Fibroblast of lung (primary cell): ENCODE data around the gene NIPAL3.

Experiments
- EZH2 ChIP-seq: IDR thresholded peaks from 2 replicates; pipeline ENCODE4 v1.5.1; 2012; ENCODE audit warnings: low read length, control low read depth, mild to moderate bottlenecking; ENCODE audit errors: missing control alignments
- TF ChIP-seq, protein P1 (sequence below), 2 donors: IDR thresholded peaks in 1 of 2; conservative IDR thresholded peaks in 1 of 2; 1 replicate in 1 of 2; 2 replicates in 1 of 2; pipeline ENCODE4 v1.5.1; 2011 to 2012; ENCODE audit warnings: low read length in 2 of 2, control low read depth in 1 of 2, inconsistent platforms in 1 of 2, low read depth in 1 of 2, mild to moderate bottlenecking in 1 of 2

GRCh38 chr1:24425922-24426321 lies 10.3 kb downstream of the NIPAL3 start:
- TF ChIP-seq, protein P1, sequence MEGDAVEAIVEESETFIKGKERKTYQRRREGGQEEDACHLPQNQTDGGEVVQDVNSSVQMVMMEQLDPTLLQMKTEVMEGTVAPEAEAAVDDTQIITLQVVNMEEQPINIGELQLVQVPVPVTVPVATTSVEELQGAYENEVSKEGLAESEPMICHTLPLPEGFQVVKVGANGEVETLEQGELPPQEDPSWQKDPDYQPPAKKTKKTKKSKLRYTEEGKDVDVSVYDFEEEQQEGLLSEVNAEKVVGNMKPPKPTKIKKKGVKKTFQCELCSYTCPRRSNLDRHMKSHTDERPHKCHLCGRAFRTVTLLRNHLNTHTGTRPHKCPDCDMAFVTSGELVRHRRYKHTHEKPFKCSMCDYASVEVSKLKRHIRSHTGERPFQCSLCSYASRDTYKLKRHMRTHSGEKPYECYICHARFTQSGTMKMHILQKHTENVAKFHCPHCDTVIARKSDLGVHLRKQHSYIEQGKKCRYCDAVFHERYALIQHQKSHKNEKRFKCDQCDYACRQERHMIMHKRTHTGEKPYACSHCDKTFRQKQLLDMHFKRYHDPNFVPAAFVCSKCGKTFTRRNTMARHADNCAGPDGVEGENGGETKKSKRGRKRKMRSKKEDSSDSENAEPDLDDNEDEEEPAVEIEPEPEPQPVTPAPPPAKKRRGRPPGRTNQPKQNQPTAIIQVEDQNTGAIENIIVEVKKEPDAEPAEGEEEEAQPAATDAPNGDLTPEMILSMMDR (conservative IDR thresholded peaks at IDR 0.05 in 1 of 2, IDR thresholded peaks at IDR 0.05 in 1 of 2; ENCODE audit: low read depth in 1 of 2, low read length in 2 of 2): no peak
- TF ChIP-seq EZH2: no peak
